Stimulated activated CD4-positive, alpha-beta T cell treated with anti-CD3 and anti-CD28 coated beads, TNF-alpha, amount 100 ng/mL, for 4 hours (primary cell): ENCODE data around the gene MRPS5.

Source experiments
- DNase-seq, 3 experiments: peaks; one replicate each; pipeline ENCODE4 v3.0.0-alpha.2; 2020; ENCODE audit warnings: low read depth in 3 of 3

MRPS5 gene

GRCh38 chr2:95091885-95092555 lies 29.6 kb downstream of the MRPS5 start:
- DNase-seq = no peak

GRCh38 chr2:95087379-95087778 lies 34.2 kb downstream of the MRPS5 start:
- no peak for DNase-seq

GRCh38 chr2:95086017-95086416 lies 35.6 kb downstream of the MRPS5 start:
- DNase-seq = no peak

DNA sequence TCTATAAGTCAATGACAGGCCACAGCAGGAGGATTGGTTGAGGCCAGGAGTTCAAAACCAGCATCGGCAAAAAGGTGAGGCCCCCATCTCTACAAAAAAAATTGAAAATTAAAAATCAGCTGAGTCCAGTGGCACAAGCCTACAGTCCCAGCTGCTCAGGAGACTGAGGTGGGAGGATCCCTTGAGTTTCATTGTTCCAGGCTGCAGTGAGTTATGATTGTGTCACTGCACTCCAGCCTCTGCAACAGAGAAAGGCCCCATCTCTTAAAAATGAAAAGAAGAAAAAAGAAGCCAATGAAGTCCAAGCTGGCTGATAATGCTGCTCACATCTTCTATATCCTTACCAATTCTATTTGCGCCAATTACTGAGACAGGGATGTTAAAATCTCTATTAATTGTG lies 39.1 kb downstream of the MRPS5 start:
- DNase-seq = no peak

DNA sequence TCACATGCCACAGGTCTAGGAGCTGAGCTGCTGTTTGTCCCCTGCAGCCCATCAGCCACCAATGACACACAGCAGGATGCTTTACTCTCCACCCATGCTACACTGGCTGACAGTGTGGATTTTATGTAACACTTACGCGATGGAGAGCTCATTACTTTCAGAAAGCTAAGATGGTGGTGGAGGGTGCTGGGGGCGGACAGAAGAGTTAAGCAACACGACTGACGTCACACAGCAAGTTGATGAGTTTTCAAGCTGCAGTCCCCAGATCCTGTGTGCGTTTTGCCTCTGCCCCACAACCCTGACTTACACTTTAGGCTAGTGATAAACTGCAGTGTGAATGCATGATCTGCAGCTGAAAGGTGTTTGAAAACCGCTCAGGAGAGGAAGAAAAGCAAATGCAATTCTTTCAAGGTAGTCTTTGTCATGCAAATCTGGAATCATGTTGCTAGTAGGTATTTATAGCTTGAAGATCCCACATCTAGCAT lies 42.4 kb downstream of the MRPS5 start:
- no peak for DNase-seq

DNA sequence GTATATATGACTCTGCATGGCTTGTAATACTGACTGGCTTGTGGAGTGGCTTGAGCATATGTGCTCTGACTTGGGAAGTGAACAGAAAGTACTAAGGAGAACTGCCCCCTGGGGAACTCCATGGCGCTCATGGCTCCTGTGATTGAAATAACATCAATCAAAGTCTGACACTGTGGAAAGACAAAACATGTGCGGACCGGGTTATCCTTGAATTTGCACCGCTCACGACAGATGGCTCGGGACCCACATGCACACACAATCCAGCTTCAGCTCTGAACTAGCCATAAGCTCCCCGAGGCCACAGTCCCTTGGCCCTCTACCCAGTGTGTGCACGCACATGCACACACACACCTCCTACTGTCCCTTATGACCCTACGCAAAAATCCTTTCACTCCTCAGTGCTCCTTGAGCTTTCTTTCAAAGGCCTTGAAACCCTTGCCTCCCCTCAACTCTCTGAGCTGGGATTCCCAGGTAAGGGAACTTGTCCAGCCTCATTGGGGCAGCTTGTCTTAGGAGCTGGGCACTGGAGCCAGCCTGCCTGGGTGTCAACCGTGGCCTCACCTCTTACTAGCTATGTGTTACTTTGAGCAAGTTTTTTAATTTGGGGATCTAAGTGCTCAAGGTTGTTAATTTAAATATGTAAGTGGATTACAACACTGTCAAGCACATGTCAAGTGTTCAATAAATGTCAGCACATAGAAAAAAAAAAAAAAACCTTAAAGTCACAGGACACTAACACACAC lies 43.6 kb downstream of the MRPS5 start:
- no peak for DNase-seq

DNA sequence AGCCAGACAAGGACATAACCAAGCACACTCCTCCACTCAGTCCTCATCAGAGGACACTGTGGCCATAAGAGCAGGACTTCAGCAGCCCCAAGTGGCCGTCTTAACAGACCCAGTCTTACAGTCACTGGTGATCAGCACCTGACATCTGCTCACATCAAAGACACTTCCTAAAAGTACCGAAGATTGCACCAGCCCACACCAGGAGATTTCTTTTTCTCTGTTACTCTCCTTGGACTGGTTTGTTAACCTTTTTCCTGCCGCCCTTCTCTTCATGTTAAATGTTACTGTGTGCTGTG lies 44.1 kb downstream of the MRPS5 start:
- no peak for DNase-seq

DNA sequence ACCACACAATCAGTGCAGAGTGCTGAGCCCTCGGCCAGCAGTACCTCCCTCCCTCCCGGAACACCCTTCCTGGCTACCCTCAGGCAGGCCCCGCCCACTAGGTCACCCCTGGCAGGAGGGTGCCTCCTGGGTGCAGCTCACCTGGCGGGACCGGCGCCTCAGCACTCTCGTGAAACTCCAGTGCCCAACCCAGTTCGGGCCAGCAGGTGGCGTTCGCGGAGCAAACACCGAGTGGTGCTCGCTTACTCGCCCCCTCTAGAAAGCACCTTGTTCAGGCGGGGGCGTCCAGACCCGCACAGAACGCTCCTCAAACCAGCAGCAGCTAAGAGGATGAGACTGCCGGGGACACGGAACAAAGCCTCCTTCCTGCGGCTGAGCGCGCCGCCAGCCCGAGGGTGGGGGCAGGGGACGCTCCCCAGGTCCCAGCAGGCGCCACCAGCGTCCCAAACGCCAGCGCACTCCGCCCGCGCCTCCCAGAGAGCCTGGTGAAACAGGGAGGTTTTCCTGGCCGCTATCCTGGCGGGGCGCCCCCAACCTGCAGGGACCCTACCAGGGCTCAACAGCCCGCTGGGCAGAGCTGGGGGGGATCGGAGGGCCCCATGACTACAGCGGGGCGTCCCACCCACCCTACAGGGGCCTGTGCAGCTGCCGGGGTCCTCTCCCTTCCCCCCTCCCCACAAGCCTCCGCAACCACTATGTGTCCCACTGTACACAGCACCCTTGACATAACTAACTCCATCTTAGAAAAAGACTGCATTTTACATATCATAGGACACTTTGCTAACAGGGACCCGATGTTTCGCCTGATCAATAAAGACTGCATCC lies 44.7 kb downstream of the MRPS5 start:
- DNase-seq = peak; percentile 78 to 88 (median 86)

GRCh38 chr2:95075440-95076132 lies 46.0 kb downstream of the MRPS5 start:
- DNase-seq = no peak

DNA sequence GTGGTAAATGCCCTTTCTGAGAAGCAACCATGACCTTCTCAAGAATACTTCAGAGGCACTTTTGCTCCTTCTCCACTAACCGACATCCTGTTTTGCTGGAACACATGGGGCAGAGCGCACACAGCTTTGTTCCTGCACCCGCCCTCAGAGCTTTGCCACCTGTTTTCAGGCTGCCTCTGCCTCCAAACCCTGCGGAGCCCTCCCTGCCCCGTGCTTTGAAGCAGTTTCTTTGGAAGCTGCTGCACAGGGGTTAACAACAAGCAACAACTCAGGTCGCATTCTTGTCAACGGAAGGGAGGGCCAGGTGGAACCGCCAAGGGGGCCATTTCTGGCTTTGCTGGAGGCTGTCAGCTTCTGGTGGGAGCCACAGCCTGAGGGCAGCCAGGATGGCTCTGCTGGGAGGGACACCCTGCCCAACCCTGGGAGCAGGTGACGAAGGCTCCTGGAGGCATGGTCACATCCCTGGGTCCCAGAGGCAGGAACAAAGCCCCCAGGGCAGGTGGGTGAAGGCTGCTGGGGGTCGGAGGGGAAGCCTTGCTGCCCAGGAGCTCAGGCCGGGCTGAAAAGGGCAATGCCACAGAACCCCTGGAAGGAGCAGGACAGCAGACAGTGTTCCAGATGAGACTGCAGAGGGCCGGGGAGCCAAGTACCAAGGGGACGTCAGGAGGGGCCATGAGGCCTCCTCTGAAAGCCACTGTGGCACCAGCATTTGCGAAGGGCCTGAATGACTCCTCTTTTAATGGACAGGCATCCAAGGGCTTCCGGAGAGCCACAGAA lies 46.8 kb downstream of the MRPS5 start:
- peak; percentile 31 to 48 (median 38) for DNase-seq

DNA sequence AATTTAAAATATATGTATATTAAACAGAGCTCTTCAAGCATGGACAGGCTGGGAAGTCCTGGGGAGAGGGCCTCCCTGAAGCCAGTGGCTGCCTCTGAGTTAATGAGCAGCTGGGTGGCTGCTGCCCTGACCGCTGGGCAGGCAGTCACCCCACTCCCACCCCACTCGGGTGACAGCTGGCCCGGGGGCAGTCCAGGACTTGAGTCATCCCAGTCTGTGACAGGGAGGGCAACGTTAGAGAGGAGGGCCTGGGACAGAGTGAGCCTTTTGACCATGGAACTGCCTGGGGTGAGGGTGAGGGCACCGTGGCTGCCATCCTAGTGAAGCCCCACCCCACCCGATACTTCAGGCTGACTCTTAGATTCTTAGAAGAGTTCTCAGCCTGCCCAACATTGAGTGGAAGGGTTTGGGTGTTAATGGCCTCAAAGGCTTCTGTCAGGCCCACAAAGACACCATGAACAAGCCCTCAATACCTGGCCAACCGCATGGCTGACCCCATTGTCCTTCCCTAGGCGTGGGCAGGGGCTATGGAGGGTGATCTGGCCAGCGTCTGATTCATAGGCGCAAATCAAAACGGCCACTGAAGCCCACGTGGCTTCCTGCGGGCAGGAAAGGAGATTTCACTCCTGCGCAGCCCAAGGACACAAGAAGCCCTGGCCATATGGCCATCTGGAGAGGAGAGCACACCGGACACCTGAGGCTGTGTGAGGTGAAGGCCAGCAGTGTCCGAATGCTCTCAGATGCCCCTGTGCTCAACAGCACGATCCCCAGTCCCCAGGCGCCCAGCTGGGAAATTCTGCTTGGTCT lies 47.5 kb downstream of the MRPS5 start:
- no peak for DNase-seq

- DNase-seq = no peak
Measured at GRCh38 chr2:95072424-95072823, 49.2 kb downstream of the MRPS5 start.

DNA sequence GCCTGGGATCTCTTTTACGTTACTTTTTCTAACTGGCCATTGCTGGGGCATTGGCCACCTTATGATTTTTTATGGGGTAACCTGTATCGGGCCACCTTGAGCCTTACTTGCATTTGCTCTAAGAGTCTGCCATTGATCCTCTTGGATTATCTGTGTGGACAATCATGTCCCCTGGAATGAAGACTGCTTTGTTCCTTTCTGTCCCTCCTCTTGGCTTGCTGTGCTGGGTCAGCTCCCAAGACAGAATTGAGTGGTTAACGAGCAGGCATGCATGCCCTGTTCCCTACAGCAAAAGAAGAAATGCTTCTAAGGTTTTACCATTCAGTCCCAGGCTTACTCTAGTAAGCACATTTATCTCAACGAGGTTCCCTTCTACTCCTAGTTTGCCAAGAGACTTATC lies 49.8 kb downstream of the MRPS5 start:
- DNase-seq = no peak

DNA sequence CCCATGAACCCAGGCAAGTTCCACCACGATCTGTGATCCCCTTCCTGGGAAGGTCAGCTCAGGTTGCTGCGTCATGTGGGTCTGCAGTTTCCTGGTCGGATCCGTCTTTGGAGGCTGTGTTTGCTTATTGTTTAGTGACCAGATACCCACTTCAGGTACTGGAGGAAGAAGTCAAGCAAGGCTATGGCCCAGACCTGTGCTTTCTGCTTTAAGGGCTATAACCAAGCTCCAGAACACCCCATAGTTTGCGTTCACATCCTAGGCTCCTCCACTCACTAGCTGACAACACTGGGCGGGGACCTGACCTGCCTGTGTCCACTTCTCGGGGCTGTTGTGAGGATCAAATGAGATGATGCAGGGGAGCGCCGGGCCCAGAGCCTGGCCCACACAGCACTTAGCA lies 52.1 kb downstream of the MRPS5 start:
- DNase-seq = no peak

GRCh38 chr2:95068256-95068655 lies 53.4 kb downstream of the MRPS5 start:
- no peak for DNase-seq

DNA sequence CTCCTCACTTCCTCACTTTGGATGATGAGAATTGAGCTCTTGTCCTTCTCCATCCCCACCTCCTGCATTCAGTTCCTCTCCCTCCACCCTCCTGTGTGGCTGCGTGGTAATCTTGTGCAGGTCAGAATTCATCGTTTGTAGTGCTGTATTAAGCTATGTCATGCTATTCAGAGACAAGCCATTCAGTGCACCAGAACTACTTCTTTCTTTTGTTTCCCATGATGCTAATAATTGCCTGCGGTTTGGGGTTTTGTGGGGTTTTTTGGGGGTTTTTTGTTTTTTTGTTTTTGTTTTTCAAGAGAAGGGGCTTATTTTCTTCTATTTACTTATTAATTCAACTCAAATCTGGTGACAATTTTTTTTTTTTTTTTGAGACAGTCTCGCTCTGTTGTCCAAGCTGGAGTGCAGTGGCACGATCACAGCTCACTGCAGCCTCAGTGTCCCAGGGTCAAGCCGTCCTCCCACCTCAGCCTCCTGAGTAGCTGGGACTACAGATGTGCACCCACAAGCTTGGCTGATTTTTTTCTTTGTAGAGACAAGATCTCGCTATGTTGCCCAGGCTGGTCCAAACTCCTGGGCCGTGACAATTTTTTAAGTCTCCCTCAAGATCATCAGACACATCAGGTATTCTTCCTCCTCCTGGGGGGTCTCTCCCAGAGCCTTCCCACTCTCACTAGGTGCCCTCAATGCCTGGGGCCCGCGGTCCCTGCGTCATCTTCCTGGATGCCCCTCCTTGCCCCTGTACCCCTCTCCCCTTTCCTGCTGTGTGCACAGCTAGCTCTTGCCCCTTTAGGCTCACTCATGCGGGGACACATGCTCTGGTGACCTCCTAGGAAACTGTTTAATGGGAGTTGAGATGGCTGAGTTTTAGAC lies 58.3 kb downstream of the MRPS5 start:
- DNase-seq = no peak

GRCh38 chr2:95062242-95063085 lies 59.1 kb downstream of the MRPS5 start:
- DNase-seq = no peak

- no peak for DNase-seq
Measured at GRCh38 chr2:95061601-95062183, 59.9 kb downstream of the MRPS5 start.
